GM19035 (cell line): ENCODE measurements around the gene HSF4.
A peak's percentile ranks its signal among the peaks of the same experiment; 100 is the strongest.

Experiments
- ATAC-seq: cut with Tn5 transposase; IDR thresholded peaks from one replicate; pipeline ENCODE4 v1.9.1; 2021; ENCODE audit not compliant: unreplicated experiment

Gene HSF4

GRCh38 chr16:67165121-67166078 lies 855 bp downstream of the HSF4 start:
- ATAC-seq: no peak

- no peak for ATAC-seq
These were observed 1.6 kb downstream of the HSF4 start for GRCh38 chr16:67166110-67166547.

- ATAC-seq: no peak
These were observed 2.1 kb downstream of the HSF4 start for GRCh38 chr16:67166598-67167168.

GRCh38 chr16:67167588-67167987 lies 3.0 kb downstream of the HSF4 start:
- ATAC-seq: no peak

GRCh38 chr16:67169011-67169451 lies 4.5 kb downstream of the HSF4 start:
- no peak for ATAC-seq

- ATAC-seq: no peak
These were observed 5.2 kb downstream of the HSF4 start for GRCh38 chr16:67169642-67170167.

- ATAC-seq: peak; percentile 41
These were observed 5.8 kb downstream of the HSF4 start, which contains the start of gene NOL3 for GRCh38 chr16:67170168-67170948. NOL3 (plus strand) TSS chr16:67170538.

- no peak for ATAC-seq
These were observed 6.6 kb downstream of the HSF4 start for GRCh38 chr16:67170949-67171649.

GRCh38 chr16:67173323-67173722 lies 8.8 kb downstream of the HSF4 start:
- no peak for ATAC-seq

- peak; percentile 33 for ATAC-seq
These were observed 9.5 kb downstream of the HSF4 start for GRCh38 chr16:67173808-67174705.

- no peak for ATAC-seq
These were observed 10.2 kb downstream of the HSF4 start for GRCh38 chr16:67174706-67175231.

- ATAC-seq: no peak
These were observed 12.1 kb downstream of the HSF4 start for GRCh38 chr16:67176662-67177061.

GRCh38 chr16:67177743-67178699 lies 13.5 kb downstream of the HSF4 start:
- ATAC-seq: no peak

- ATAC-seq: no peak
These were observed 15.0 kb downstream of the HSF4 start for GRCh38 chr16:67179421-67180080.

- ATAC-seq: no peak
These were observed 15.6 kb downstream of the HSF4 start for GRCh38 chr16:67180166-67180565.

GRCh38 chr16:67181346-67181745 lies 16.8 kb downstream of the HSF4 start:
- no peak for ATAC-seq

- ATAC-seq: no peak
These were observed 17.7 kb downstream of the HSF4 start for GRCh38 chr16:67182288-67182687.

GRCh38 chr16:67183284-67183626 lies 18.7 kb downstream of the HSF4 start:
- no peak for ATAC-seq
